IPS-15b (cell line): ENCODE data around the gene ZBTB7C.

Source experiments
- H3K27me3 ChIP-seq: one replicate; pipeline ENCODE4 v1.6.1; 2013; ENCODE audit warnings: low read length; ENCODE audit not compliant: control insufficient read depth, insufficient read depth
- H3K36me3 ChIP-seq: one replicate; pipeline ENCODE4 v1.6.1; 2013; ENCODE audit warnings: low read length; ENCODE audit not compliant: control insufficient read depth, insufficient read depth
- H3K4me1 ChIP-seq: one replicate; pipeline ENCODE4 v1.6.1; 2013; ENCODE audit warnings: mild to moderate bottlenecking, low read length; ENCODE audit not compliant: control insufficient read depth, insufficient read depth
- H3K4me3 ChIP-seq: one replicate; pipeline ENCODE4 v1.5.1; 2013; ENCODE audit warnings: low read depth, low read length
- H3K9ac ChIP-seq: one replicate; pipeline ENCODE4 v1.6.1; 2013; ENCODE audit warnings: low read depth, mild to moderate bottlenecking, low read length
- H3K9me3 ChIP-seq: one replicate; pipeline ENCODE4 v1.6.1; 2013; ENCODE audit warnings: mild to moderate bottlenecking, low read length; ENCODE audit not compliant: control insufficient read depth, insufficient read depth

Gene ZBTB7C

GRCh38 chr18:47978141-47978540, 431.0 kb downstream of the ZBTB7C start:
- H3K4me1 ChIP-seq: peaks cover 9% of the 10 kb centered on the region

More at GRCh38 chr18:47978141-47978540, 431.0 kb downstream of the ZBTB7C start:
- H3K9ac ChIP-seq: no peak overlapping the region
- H3K27me3 ChIP-seq: no peaks in the 10 kb centered on the region
- no peaks in the 10 kb centered on the region for H3K9me3 ChIP-seq
- H3K4me3 ChIP-seq: no peak overlapping the region
- H3K36me3 ChIP-seq: no peaks in the 10 kb centered on the region
